Ovary (tissue), 9 donors: ENCODE measurements around the gene BTRC. TPM values are rescaled to one million over a fixed set of nuclear protein-coding genes. Genes with fewer than 3 reads are reported as not detected.

ENCODE experiments used
- DNase-seq, 5 donors: peaks; one replicate each; pipeline ENCODE4 v3.0.0-alpha.2; 2019 to 2020
- H3K27ac ChIP-seq, 2 donors: fragments of 200-600 bp; one replicate each; pipeline versions ENCODE4 v1.5.1 to v1.8.0; 2019 to 2022
- H3K27me3 ChIP-seq: fragments of 200-600 bp; one replicate; pipeline ENCODE4 v1.8.0; 2022
- H3K36me3 ChIP-seq: fragments of 200-600 bp; sonication (generic); one replicate; pipeline ENCODE4 v1.5.1; 2019
- H3K4me1 ChIP-seq: one replicate; pipeline ENCODE4 v1.8.1; 2013; ENCODE audit warnings: mild to moderate bottlenecking, moderate library complexity; ENCODE audit not compliant: insufficient read depth
- H3K4me3 ChIP-seq: fragments of 200-600 bp; sonication (generic); one replicate; pipeline ENCODE4 v1.5.1; 2017
- H3K9me3 ChIP-seq, 2 donors: fragments of 200-600 bp in 1 of 2; sonication (generic) in 1 of 2; one replicate each; pipeline versions ENCODE4 v1.5.1 to v1.8.1; 2013 to 2019; ENCODE audit warnings: mild to moderate bottlenecking in 1 of 2, moderate library complexity in 1 of 2
- EP300 ChIP-seq: sonication (generic); formaldehyde crosslinking; IDR thresholded peaks from one replicate; pipeline ENCODE4 v1.6.1; 2017; ENCODE audit warnings: antibody characterized with exemption
- POLR2A ChIP-seq: fragments of 450-650 bp; IDR thresholded peaks from one replicate; pipeline ENCODE4 v1.6.1; 2017; ENCODE audit warnings: antibody characterized with exemption, mild to moderate bottlenecking, moderate library complexity
- WGBS, 3 donors: extraction: QIAGEN DNeasy Blood & Tissue Kit in 1 of 3; methylation state at CpG; one replicate each; pipeline versions ENCODE4 v1.1.5 to v1.1.7; 2013 to 2017; 5-methylcytosine and 5-hydroxymethylcytosine counted together
- intact Hi-C, 4 donors: fragments of 100-400 bp; cut with DNase I; formaldehyde crosslinking; loops; one replicate each; pipeline versions ENCODE4 v1.11.0 to v1.15.1; 2022 to 2023
- polyA plus RNA-seq, 2 donors: library from polyadenylated mRNA; stranded (reverse); fragments of 200-250 nt in 1 of 2; fragments of 350-450 nt in 1 of 2; fragmentation: Illumina TruSeq in 1 of 2; extraction: RNeasy Lipid Tissue Mini Kit (QIAGEN cat#74804) in 1 of 2; gene quantifications; one replicate each; pipeline ENCODE4 v1.2.3, GENCODE V29; 2013 to 2014
- total RNA-seq, 7 donors: library from RNA; depleted of rRNA in 2 of 7; stranded (reverse); fragments of >200 nt in 2 of 7; fragmentation: NEBNext Ultra II Directional in 3 of 7; extraction: Animal tissue kit (Norgen Biotek cat#: 25700) in 3 of 7; gene quantifications; one replicate each; pipeline versions ENCODE4 v1.1.0 to v1.2.4, GENCODE V29; 2016 to 2023
- TF ChIP-seq, protein P1 (sequence below), 3 donors: fragments of 450-650 bp in 2 of 3; fragments of 200-600 bp in 1 of 3; IDR thresholded peaks; one replicate each; pipeline versions ENCODE4 v1.5.1 to v1.8.0; 2016 to 2022; ENCODE audit warnings: antibody characterized with exemption in 3 of 3, mild to moderate bottlenecking in 1 of 3
- donor health status: DM: no; HTN: no; CAD: no; lungs with moderate emphysema.
- donor health status: DM: no; HTN: no; CAD: no.
- donor health status: Bipolar disorder and iron deficiency.
- donor health status: DM: yes; HTN: yes; CAD: no.
- donor health status: DM: no; HTN: no; CAD: no.
- donor health status: DM: yes; HTN: yes; CAD: no.

The BTRC gene
- total and polyA plus RNA-seq, 9 donors, result 7.2 to 31.4 (median 26.2) TPM

DNA sequence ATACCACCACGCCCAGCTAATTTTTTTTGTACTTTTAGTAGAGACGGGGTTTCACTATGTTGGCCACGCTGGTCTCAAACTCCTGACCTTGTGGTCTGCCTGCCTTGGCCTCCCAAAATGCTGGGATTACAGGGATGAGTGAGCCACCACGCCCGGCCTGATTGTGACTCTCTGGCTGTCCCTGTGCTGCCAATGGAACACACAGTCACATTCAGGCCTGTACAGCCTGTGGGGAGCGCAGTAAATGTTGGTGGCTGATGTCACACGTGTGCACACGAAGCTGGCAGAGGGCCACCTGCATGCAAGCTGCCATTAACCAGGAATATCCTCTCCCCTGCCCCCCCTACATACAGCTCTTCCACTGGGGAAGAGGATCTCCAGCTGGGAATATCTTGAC, 212.0 kb downstream of the BTRC start:
- WGBS, 3 donors, result 43 to 51% (median 46%) methylated on average over 8 of the region's 8 CpGs
- H3K36me3 ChIP-seq, result no peaks in the 10 kb centered on the region
- H3K9me3 ChIP-seq, result no peaks in the 10 kb centered on the region
- intact Hi-C loops, result loop anchor here in 1 of 4 donors (10.0 kb wide), 1 partner anchor 291 kb away; no protein-coding TSS in a partner anchor
- DNase-seq, result peak in 1 of 5 donors; percentile 10
- TF ChIP-seq EP300, result no peak
- TF ChIP-seq, protein P1, sequence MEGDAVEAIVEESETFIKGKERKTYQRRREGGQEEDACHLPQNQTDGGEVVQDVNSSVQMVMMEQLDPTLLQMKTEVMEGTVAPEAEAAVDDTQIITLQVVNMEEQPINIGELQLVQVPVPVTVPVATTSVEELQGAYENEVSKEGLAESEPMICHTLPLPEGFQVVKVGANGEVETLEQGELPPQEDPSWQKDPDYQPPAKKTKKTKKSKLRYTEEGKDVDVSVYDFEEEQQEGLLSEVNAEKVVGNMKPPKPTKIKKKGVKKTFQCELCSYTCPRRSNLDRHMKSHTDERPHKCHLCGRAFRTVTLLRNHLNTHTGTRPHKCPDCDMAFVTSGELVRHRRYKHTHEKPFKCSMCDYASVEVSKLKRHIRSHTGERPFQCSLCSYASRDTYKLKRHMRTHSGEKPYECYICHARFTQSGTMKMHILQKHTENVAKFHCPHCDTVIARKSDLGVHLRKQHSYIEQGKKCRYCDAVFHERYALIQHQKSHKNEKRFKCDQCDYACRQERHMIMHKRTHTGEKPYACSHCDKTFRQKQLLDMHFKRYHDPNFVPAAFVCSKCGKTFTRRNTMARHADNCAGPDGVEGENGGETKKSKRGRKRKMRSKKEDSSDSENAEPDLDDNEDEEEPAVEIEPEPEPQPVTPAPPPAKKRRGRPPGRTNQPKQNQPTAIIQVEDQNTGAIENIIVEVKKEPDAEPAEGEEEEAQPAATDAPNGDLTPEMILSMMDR (IDR thresholded peaks at IDR 0.05), result no peak
- no peak for TF ChIP-seq POLR2A
- H3K4me3 ChIP-seq, result no peak overlapping the region
- peaks cover 3% of the 10 kb centered on the region for H3K27me3 ChIP-seq
- peaks cover 6% of the 10 kb centered on the region for H3K4me1 ChIP-seq
- no peak overlapping the region for H3K27ac ChIP-seq

DNA sequence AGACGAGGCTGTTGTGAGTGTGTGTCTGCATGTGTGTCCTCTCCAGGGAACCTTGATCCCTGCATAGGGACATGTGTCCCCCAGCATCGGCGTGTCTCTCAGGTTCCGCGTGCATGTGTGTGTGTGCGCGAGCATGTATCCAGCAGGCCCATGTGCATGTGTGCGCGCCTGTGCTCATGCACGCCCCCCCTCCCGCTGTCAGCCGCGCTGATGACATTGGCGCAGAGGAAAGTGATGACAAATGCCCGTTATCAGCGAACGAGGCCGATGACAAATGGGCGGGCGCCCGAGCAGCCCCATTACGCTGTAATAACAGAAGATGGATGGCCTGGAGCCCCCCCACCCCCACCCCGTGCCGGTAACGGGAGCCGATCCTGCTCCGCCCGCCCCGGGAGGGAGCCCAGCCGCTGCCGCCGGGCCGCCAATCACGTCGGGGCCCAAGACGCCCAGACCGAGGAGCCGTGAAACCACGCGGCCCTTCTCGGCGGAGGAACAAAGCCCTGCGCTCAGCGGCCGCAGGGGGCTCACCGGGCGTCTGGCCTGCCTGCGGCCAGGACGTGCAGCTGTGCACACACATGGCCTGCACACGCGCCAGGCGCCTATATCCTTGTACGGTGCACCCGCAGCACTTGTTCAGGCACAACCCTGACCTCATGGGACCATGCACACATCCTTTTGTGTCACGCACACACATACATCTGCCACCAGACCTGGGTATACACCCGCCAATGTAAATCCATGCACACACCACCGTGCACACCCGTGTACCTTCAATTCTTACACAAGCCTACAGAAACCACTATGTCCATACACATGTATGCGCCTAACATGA, 212.6 kb downstream of the BTRC start:
- intact Hi-C loops, result loop anchor here in 1 of 4 donors (10.0 kb wide), 1 partner anchor 292 kb away; no protein-coding TSS in a partner anchor
- H3K27me3 ChIP-seq, result peaks cover 3% of the 10 kb centered on the region
- no peaks in the 10 kb centered on the region for H3K36me3 ChIP-seq
- no peaks in the 10 kb centered on the region for H3K9me3 ChIP-seq
- peak in 2 of 5 donors; percentile 20 to 38 for DNase-seq
- no peak overlapping the region for H3K4me3 ChIP-seq
- peaks cover 6% of the 10 kb centered on the region for H3K4me1 ChIP-seq
- TF ChIP-seq, protein P1 (IDR thresholded peaks at IDR 0.05), result no peak
- TF ChIP-seq POLR2A, result no peak
- no peak overlapping the region for H3K27ac ChIP-seq
- 8 to 19% (median 10%) methylated on average over 41 to 59 of the region's 59 CpGs for WGBS, 3 donors

DNA sequence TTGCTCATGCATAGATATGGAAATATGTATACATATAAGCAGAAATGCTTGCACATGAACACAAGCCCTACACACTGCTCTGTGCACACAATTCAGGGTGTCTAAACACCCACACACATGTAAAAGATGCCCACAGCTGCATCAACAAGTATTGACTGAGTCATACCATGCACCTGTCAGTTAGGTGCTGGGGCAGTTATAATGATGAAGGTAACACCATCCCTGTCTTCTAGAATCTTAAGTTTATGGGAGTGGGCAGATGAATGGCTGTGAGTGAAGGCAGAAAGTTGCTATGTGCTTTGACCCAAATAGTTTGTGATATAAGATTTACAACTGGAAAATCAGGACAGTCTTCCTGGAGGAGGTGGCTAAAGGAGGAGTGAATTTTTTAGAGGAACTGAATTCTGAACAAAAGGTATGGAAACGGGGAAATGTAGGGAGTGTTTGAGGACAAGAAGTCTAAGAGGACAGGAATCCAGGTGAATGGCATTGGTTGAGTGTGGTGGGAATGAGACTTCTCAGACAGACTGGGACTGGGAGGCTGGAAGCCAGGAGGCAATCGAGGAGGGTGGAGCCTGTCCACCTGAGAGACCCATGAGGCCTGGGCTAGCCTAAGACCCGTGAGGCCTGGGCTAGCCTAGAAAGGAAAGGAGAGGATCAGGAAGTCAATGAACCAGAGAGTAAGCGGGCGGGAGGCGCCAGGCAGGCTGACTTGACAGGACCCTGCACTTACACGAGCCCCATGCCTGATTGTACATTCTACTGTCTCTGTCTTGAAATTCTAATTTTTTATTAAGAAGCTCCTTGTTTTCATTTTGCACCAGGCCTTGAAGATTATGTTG, 213.4 kb downstream of the BTRC start:
- no peak for DNase-seq
- TF ChIP-seq POLR2A (no peak), EP300 (no peak)
- TF ChIP-seq, protein P1 (IDR thresholded peaks at IDR 0.05), result no peak
- H3K4me3 ChIP-seq, result no peak overlapping the region
- WGBS, 3 donors, result 58 to 72% (median 69%) methylated on average over 7 of the region's 7 CpGs
- H3K4me1 ChIP-seq, result peaks cover 6% of the 10 kb centered on the region
- no peaks in the 10 kb centered on the region for H3K9me3 ChIP-seq
- H3K27ac ChIP-seq, result no peak overlapping the region
- H3K27me3 ChIP-seq, result peaks cover 3% of the 10 kb centered on the region
- intact Hi-C loops, result loop anchor here in 2 of 4 donors (2.0 to 10.0 kb wide), 2 partner anchors 293 to 353 kb away; no protein-coding TSS in a partner anchor
- H3K36me3 ChIP-seq, result no peaks in the 10 kb centered on the region

DNA sequence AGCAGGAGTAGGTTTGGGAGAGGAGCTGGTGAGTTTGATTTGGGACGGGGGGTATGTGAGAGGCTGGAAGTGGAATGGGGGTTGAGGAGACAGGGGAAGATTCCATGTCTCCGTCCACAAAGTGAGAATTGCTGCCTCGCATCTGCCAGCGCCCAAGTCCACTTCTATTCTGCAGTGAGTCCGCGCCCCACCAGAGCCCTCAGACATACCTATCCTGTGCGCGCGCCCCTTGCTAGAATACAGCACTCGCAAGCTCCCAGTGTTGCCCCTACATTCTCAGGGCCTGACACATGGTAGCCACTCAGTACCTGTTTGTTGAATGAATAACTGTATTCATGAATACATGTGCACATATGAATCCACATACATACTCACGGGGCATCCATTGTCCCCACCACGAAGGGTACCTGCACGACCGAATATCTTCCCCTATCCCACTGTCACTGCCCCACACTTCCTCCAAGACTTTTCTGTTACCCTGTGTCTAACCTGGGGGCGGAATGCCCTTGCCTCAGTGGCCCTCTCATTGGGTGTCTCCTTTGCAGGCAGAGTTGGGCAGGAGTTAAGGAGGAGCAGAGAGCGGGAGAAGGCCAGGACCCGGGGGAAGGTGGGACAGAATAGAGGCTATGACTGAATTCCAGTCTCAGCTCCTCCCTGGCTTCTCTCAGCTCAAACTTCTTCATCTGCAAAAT, 214.2 kb downstream of the BTRC start:
- H3K36me3 ChIP-seq, result no peaks in the 10 kb centered on the region
- H3K9me3 ChIP-seq, result no peaks in the 10 kb centered on the region
- H3K4me1 ChIP-seq, result peaks cover 6% of the 10 kb centered on the region
- H3K4me3 ChIP-seq, result no peak overlapping the region
- DNase-seq, result no peak
- intact Hi-C loops, result loop anchor here in 2 of 4 donors (2.0 to 10.0 kb wide), 2 partner anchors 293 to 353 kb away; no protein-coding TSS in a partner anchor
- peaks cover 3% of the 10 kb centered on the region for H3K27me3 ChIP-seq
- TF ChIP-seq, protein P1 (IDR thresholded peaks at IDR 0.05), result no peak
- TF ChIP-seq EP300, result no peak
- no peak for TF ChIP-seq POLR2A
- H3K27ac ChIP-seq, result no peak overlapping the region
- WGBS, 3 donors, result 77 to 83% (median 77%) methylated on average over 17 of the region's 17 CpGs
